NT2/D1 (cell line): Measurements from ENCODE around the gene SPEN.

Experiments used
- DNase-seq: peaks from one replicate; pipeline ENCODE4 v3.0.0-alpha.2; 2011; ENCODE audit warnings: low read depth, low spot score
- H3K27me3 ChIP-seq: 2 replicates; pipeline ENCODE4 v1.6.0; 2011; ENCODE audit warnings: mild to moderate bottlenecking; ENCODE audit not compliant: insufficient read length, insufficient read depth
- H3K36me3 ChIP-seq: 2 replicates; pipeline ENCODE4 v1.6.1; 2011; ENCODE audit warnings: mild to moderate bottlenecking, low read length, mixed read lengths; ENCODE audit not compliant: insufficient read depth, insufficient read length
- H3K4me1 ChIP-seq: 2 replicates; pipeline ENCODE4 v1.5.1; 2011; ENCODE audit not compliant: insufficient read depth, insufficient read length
- H3K4me3 ChIP-seq: 2 replicates; pipeline ENCODE4 v1.5.1; 2011; ENCODE audit warnings: low read depth; ENCODE audit not compliant: insufficient read length
- H3K9ac ChIP-seq: 2 replicates; pipeline ENCODE4 v1.6.0; 2011; ENCODE audit warnings: low read depth; ENCODE audit not compliant: insufficient read length
- H3K9me3 ChIP-seq: 2 replicates; pipeline ENCODE4 v1.5.1; 2011; ENCODE audit warnings: mild to moderate bottlenecking, low read length; ENCODE audit not compliant: insufficient read depth
- SUZ12 ChIP-seq: IDR thresholded peaks from 2 replicates; pipeline ENCODE4 v1.6.1; 2011; ENCODE audit not compliant: insufficient read length, insufficient read depth; ENCODE audit errors: extremely low read depth
- YY1 ChIP-seq: IDR thresholded peaks from 2 replicates; pipeline ENCODE4 v1.6.1; 2011; ENCODE audit not compliant: insufficient read length, insufficient read depth
- ZNF274 ChIP-seq: IDR thresholded peaks from 2 replicates; pipeline ENCODE4 v1.6.1; 2011; ENCODE audit warnings: mild to moderate bottlenecking, low read depth, low read length

SPEN gene

GRCh38 chr1:15848929-15849774, 1.6 kb downstream of the SPEN start:
- Histone ChIP-seq H3K36me3 (no peaks in the 10 kb centered on the region), H3K4me1 (no peaks in the 10 kb centered on the region), H3K4me3 (peak overlapping the region; percentile 82), H3K9me3 (no peaks in the 10 kb centered on the region), H3K9ac (peak overlapping the region; percentile 90), H3K27me3 (no peaks in the 10 kb centered on the region)
- no peak for DNase-seq
- TF ChIP-seq SUZ12 (no peak), YY1 (no peak), ZNF274 (no peak)

GRCh38 chr1:15849775-15850324, 2.3 kb downstream of the SPEN start:
- no peak for DNase-seq

GRCh38 chr1:15850471-15851001, 3.0 kb downstream of the SPEN start:
- Histone ChIP-seq H3K4me1 (no peaks in the 10 kb centered on the region), H3K27me3 (no peaks in the 10 kb centered on the region), H3K9ac (peak overlapping the region; percentile 38), H3K4me3 (no peak overlapping the region), H3K9me3 (no peaks in the 10 kb centered on the region), H3K36me3 (no peaks in the 10 kb centered on the region)
- no peak for DNase-seq
- TF ChIP-seq SUZ12, result no peak
- TF ChIP-seq YY1, result no peak
- TF ChIP-seq ZNF274, result no peak

More at GRCh38 chr1:15849775-15850324, 2.3 kb downstream of the SPEN start:
- TF ChIP-seq YY1 (peak; percentile 57), SUZ12 (no peak), ZNF274 (no peak)
- Histone ChIP-seq H3K9ac (peak overlapping the region; percentile 90), H3K36me3 (no peaks in the 10 kb centered on the region), H3K9me3 (no peaks in the 10 kb centered on the region), H3K4me3 (peak overlapping the region; percentile 82), H3K4me1 (no peaks in the 10 kb centered on the region), H3K27me3 (no peaks in the 10 kb centered on the region)

- no peak for TF ChIP-seq YY1
- TF ChIP-seq ZNF274, result no peak
- Histone ChIP-seq H3K27me3 (no peaks in the 10 kb centered on the region), H3K36me3 (no peaks in the 10 kb centered on the region), H3K4me3 (no peak overlapping the region), H3K9me3 (no peaks in the 10 kb centered on the region), H3K9ac (no peak overlapping the region), H3K4me1 (no peaks in the 10 kb centered on the region)
- no peak for DNase-seq
Measured at GRCh38 chr1:15851210-15852035, 3.9 kb downstream of the SPEN start.

GRCh38 chr1:15852036-15852827, 4.7 kb downstream of the SPEN start:
- Histone ChIP-seq H3K27me3 (no peaks in the 10 kb centered on the region), H3K4me1 (no peaks in the 10 kb centered on the region), H3K9me3 (no peaks in the 10 kb centered on the region), H3K4me3 (no peak overlapping the region), H3K9ac (no peak overlapping the region), H3K36me3 (no peaks in the 10 kb centered on the region)
- TF ChIP-seq ZNF274 (no peak), YY1 (no peak), SUZ12 (no peak)
- no peak for DNase-seq

GRCh38 chr1:15852828-15853302, 5.4 kb downstream of the SPEN start:
- DNase-seq, result no peak
- no peak overlapping the region for H3K9ac ChIP-seq
- H3K36me3 ChIP-seq, result no peaks in the 10 kb centered on the region
- H3K9me3 ChIP-seq, result no peaks in the 10 kb centered on the region
- H3K4me3 ChIP-seq, result no peak overlapping the region
- TF ChIP-seq YY1, result no peak
- TF ChIP-seq ZNF274, result no peak
- TF ChIP-seq SUZ12, result no peak
- no peaks in the 10 kb centered on the region for H3K4me1 ChIP-seq
- no peaks in the 10 kb centered on the region for H3K27me3 ChIP-seq
